WTC11 (cell line): ENCODE results near the gene PAAF1. TPM values are rescaled to one million over a fixed set of nuclear protein-coding genes. Genes with fewer than 3 reads are reported as not detected.
"Not testable (repeated sequence)": the region's sequence is repeated elsewhere in the genome, so short reads cannot be mapped to it uniquely, and the experiment has no call there.

Experiments
- ATAC-seq: fragments of 200-7000 bp; cut with Tn5 transposase; 2 replicates; pipeline ENCODE4 v1.10.0; 2021; ENCODE audit warnings: mild to moderate bottlenecking, moderate library complexity
- CTCF ChIA-PET: fragments of 300-600 bp; sonication (Branson Sonifier 250); formaldehyde crosslinking; loops from one replicate; lab custom pipeline; 2021; ENCODE audit warnings: antibody characterized with exemption; lab: Charles Lee
- POLR2A ChIA-PET: fragments of 350-600 bp; sonication (Branson Sonifier 250); formaldehyde crosslinking; loops from one replicate; lab custom pipeline; 2021; ENCODE audit warnings: antibody characterized with exemption; lab: Charles Lee
- DNase-seq: peaks from one replicate; pipeline ENCODE4 v3.0.0; 2021; ENCODE audit warnings: low spot score
- H3K27ac Mint-ChIP-seq: 2 replicates; pipeline ENCODE4 v1.8.0; 2021; ENCODE audit warnings: mixed read lengths
- H3K27me3 Mint-ChIP-seq: 2 replicates; pipeline ENCODE4 v1.8.0; 2021; ENCODE audit warnings: low read depth, mild to moderate bottlenecking, moderate library complexity, mixed read lengths
- H3K36me3 Mint-ChIP-seq: 2 replicates; pipeline ENCODE4 v1.8.0; 2021; ENCODE audit warnings: mixed read lengths
- H3K4me1 Mint-ChIP-seq: 2 replicates; pipeline ENCODE4 v1.8.0; 2022; ENCODE audit warnings: mixed read lengths
- H3K4me3 Mint-ChIP-seq: 2 replicates; pipeline ENCODE4 v1.8.0; 2021; ENCODE audit warnings: mild to moderate bottlenecking, moderate library complexity, mixed read lengths
- H3K9me3 Mint-ChIP-seq: 2 replicates; pipeline ENCODE4 v1.8.0; 2021; ENCODE audit warnings: mixed read lengths
- ATF1 ChIP-seq: sonication (generic); formaldehyde crosslinking; IDR thresholded peaks from 2 replicates; pipeline ENCODE4 v1.8.1; 2023; ENCODE audit warnings: mild to moderate bottlenecking, moderate library complexity, missing genetic modification reagents
- ETV6 ChIP-seq: sonication (generic); formaldehyde crosslinking; IDR thresholded peaks from 2 replicates; pipeline ENCODE4 v1.8.1; 2022; ENCODE audit warnings: mild to moderate bottlenecking, missing genetic modification reagents
- FOXJ3 ChIP-seq: sonication (generic); formaldehyde crosslinking; IDR thresholded peaks from 2 replicates; pipeline ENCODE4 v1.9.0; 2021; ENCODE audit warnings: missing genetic modification reagents, mild to moderate bottlenecking, borderline replicate concordance
- GRHL2 ChIP-seq: fragments of 250-450 bp; sonication (Bioruptor Pico); IDR thresholded peaks from 2 replicates; pipeline ENCODE4 v1.8.0; 2022; ENCODE audit warnings: mild to moderate bottlenecking, moderate library complexity; ENCODE audit not compliant: insufficient replicate concordance, severe bottlenecking
- IRF2 ChIP-seq: sonication (generic); formaldehyde crosslinking; IDR thresholded peaks from 2 replicates; pipeline ENCODE4 v1.8.0; 2022; ENCODE audit warnings: low read depth, missing genetic modification reagents, borderline replicate concordance
- KAT7 ChIP-seq: sonication (generic); formaldehyde crosslinking; IDR thresholded peaks from 2 replicates; pipeline ENCODE4 v1.8.1; 2023; ENCODE audit warnings: missing genetic modification reagents, mild to moderate bottlenecking, borderline replicate concordance
- NR1H2 ChIP-seq: sonication (generic); formaldehyde crosslinking; IDR thresholded peaks from 2 replicates; pipeline ENCODE4 v1.9.0; 2021; ENCODE audit warnings: mild to moderate bottlenecking, moderate library complexity, missing genetic modification reagents
- NR2C2 ChIP-seq: sonication (generic); formaldehyde crosslinking; IDR thresholded peaks from 2 replicates; pipeline ENCODE4 v1.8.0; 2022; ENCODE audit warnings: mild to moderate bottlenecking, missing genetic modification reagents
- OVOL2 ChIP-seq: fragments of 250-450 bp; sonication (Bioruptor Pico); IDR thresholded peaks from 2 replicates; pipeline ENCODE4 v1.9.0; 2021; ENCODE audit warnings: mild to moderate bottlenecking, borderline replicate concordance
- RELA ChIP-seq: sonication (generic); formaldehyde crosslinking; IDR thresholded peaks from 2 replicates; pipeline ENCODE4 v1.8.1; 2022; ENCODE audit warnings: missing genetic modification reagents, mild to moderate bottlenecking, borderline replicate concordance
- SMAD3 ChIP-seq: sonication (generic); formaldehyde crosslinking; IDR thresholded peaks from 2 replicates; pipeline ENCODE4 v1.8.0; 2022; ENCODE audit warnings: missing genetic modification reagents, mild to moderate bottlenecking, borderline replicate concordance
- SP1 ChIP-seq: sonication (generic); formaldehyde crosslinking; conservative IDR thresholded peaks from 2 replicates; pipeline ENCODE4 v1.8.1; 2022; ENCODE audit warnings: missing genetic modification reagents
- ZNF138 ChIP-seq: sonication (generic); formaldehyde crosslinking; conservative IDR thresholded peaks from 2 replicates; pipeline ENCODE4 v1.8.1; 2022; ENCODE audit warnings: mild to moderate bottlenecking, moderate library complexity, missing genetic modification reagents
- ZNF219 ChIP-seq: sonication (generic); formaldehyde crosslinking; IDR thresholded peaks from 2 replicates; pipeline ENCODE4 v1.8.0; 2023; ENCODE audit warnings: missing genetic modification reagents, mild to moderate bottlenecking, borderline replicate concordance
- ZNF396 ChIP-seq: fragments of 250-450 bp; sonication (Bioruptor Pico); IDR thresholded peaks from 2 replicates; pipeline ENCODE4 v1.8.0; 2021; ENCODE audit warnings: mild to moderate bottlenecking, moderate library complexity, borderline replicate concordance
- ZNF671 ChIP-seq: fragments of 250-450 bp; sonication (Bioruptor Pico); IDR thresholded peaks from 2 replicates; pipeline ENCODE4 v1.8.0; 2021; ENCODE audit warnings: mild to moderate bottlenecking
- total RNA-seq: library from RNA; stranded (reverse); gene quantifications from 3 replicates; pipeline ENCODE4 v1.2.3, GENCODE V29; 2021
- TF ChIP-seq, protein P1 (sequence below): sonication (generic); formaldehyde crosslinking; IDR thresholded peaks from 2 replicates; pipeline ENCODE4 v1.8.0; 2022; ENCODE audit warnings: mild to moderate bottlenecking, missing genetic modification reagents
- TF ChIP-seq, protein P2 (sequence below): sonication (generic); formaldehyde crosslinking; IDR thresholded peaks from 2 replicates; pipeline ENCODE4 v1.8.0; 2023; ENCODE audit warnings: mild to moderate bottlenecking, missing genetic modification reagents
- TF ChIP-seq, protein P3 (sequence below): sonication (generic); formaldehyde crosslinking; IDR thresholded peaks from 2 replicates; pipeline ENCODE4 v1.8.0; 2022; ENCODE audit warnings: mild to moderate bottlenecking, missing genetic modification reagents
- TF ChIP-seq, protein P4 (sequence below): fragments of 250-450 bp; sonication (Bioruptor Pico); conservative IDR thresholded peaks from 2 replicates; pipeline ENCODE4 v1.9.0; 2021; ENCODE audit warnings: mild to moderate bottlenecking
- TF ChIP-seq, protein P5 (sequence below): fragments of 250-450 bp; sonication (Bioruptor Pico); IDR thresholded peaks from 2 replicates; pipeline ENCODE4 v1.8.0; 2021; ENCODE audit warnings: mild to moderate bottlenecking
- TF ChIP-seq, protein P6 (sequence below): fragments of 250-450 bp; sonication (Bioruptor Pico); IDR thresholded peaks from 2 replicates; pipeline ENCODE4 v1.9.0; 2021; ENCODE audit warnings: mild to moderate bottlenecking
- TF ChIP-seq, protein P7 (sequence below): sonication (generic); formaldehyde crosslinking; IDR thresholded peaks from 2 replicates; pipeline ENCODE4 v1.8.1; 2022; ENCODE audit warnings: low read depth, missing genetic modification reagents, borderline replicate concordance
- TF ChIP-seq, protein P8 (sequence below): sonication (generic); formaldehyde crosslinking; IDR thresholded peaks from 2 replicates; pipeline ENCODE4 v1.8.0; 2022; ENCODE audit warnings: mild to moderate bottlenecking, missing genetic modification reagents

Gene PAAF1
- total RNA-seq, 1 experiment from 2014 or later, result 27.7 TPM

DNA sequence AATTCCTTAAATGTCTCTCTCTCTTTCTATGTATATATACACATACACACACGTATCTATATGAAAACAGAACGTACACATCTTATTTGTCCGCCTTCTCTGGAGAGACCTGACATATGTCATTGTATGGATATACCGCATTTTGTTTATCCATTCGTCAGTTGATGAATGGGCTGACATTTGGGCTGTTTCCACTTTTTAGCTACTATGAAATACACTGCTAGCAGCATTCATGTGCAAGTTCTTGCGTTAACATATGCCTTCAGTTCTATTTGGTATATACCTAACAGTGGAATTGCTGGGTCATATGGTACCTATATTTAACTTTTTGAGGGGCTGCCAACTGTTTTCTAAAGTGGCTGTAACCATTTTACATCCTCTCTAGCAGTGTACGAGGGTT is 56.0 kb downstream of the PAAF1 start (continued):
- TF ChIP-seq, protein P1, sequence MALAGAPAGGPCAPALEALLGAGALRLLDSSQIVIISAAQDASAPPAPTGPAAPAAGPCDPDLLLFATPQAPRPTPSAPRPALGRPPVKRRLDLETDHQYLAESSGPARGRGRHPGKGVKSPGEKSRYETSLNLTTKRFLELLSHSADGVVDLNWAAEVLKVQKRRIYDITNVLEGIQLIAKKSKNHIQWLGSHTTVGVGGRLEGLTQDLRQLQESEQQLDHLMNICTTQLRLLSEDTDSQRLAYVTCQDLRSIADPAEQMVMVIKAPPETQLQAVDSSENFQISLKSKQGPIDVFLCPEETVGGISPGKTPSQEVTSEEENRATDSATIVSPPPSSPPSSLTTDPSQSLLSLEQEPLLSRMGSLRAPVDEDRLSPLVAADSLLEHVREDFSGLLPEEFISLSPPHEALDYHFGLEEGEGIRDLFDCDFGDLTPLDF (CRISPR knock-in tag), result no peak
- TF ChIP-seq SP1 (CRISPR knock-in tag) (no peak), ZNF396 (CRISPR knock-in tag) (no peak), ETV6 (CRISPR knock-in tag) (no peak), IRF2 (CRISPR knock-in tag) (no peak), OVOL2 (CRISPR knock-in tag) (no peak), RELA (no peak)
- TF ChIP-seq, protein P2, sequence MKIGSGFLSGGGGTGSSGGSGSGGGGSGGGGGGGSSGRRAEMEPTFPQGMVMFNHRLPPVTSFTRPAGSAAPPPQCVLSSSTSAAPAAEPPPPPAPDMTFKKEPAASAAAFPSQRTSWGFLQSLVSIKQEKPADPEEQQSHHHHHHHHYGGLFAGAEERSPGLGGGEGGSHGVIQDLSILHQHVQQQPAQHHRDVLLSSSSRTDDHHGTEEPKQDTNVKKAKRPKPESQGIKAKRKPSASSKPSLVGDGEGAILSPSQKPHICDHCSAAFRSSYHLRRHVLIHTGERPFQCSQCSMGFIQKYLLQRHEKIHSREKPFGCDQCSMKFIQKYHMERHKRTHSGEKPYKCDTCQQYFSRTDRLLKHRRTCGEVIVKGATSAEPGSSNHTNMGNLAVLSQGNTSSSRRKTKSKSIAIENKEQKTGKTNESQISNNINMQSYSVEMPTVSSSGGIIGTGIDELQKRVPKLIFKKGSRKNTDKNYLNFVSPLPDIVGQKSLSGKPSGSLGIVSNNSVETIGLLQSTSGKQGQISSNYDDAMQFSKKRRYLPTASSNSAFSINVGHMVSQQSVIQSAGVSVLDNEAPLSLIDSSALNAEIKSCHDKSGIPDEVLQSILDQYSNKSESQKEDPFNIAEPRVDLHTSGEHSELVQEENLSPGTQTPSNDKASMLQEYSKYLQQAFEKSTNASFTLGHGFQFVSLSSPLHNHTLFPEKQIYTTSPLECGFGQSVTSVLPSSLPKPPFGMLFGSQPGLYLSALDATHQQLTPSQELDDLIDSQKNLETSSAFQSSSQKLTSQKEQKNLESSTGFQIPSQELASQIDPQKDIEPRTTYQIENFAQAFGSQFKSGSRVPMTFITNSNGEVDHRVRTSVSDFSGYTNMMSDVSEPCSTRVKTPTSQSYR (CRISPR knock-in tag), result no peak
- TF ChIP-seq, protein P3, sequence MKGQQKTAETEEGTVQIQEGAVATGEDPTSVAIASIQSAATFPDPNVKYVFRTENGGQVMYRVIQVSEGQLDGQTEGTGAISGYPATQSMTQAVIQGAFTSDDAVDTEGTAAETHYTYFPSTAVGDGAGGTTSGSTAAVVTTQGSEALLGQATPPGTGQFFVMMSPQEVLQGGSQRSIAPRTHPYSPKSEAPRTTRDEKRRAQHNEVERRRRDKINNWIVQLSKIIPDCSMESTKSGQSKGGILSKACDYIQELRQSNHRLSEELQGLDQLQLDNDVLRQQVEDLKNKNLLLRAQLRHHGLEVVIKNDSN (CRISPR knock-in tag), result no peak
- TF ChIP-seq, all 79 proteins: peak for 0

DNA sequence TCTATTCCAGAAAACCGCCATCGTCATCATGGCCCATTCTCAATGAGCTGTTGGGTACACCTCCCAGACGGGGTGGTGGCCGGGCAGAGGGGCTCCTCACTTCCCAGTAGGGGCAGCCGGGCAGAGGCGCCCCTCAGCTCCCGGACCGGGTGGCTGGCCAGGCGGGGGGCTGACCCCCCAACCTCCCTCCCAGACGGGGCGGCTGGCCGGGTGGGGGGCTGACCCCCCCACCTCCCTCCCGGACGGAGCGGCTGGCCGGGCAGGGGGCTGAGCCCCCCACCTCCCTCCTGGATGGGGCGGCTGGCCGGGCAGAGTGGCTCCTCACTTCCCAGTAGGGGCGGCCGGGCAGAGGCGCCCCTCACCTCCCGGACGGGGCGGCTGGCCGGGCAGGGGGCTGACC is 59.2 kb downstream of the PAAF1 start:
- H3K9me3 Mint-ChIP-seq, result peaks cover 27% of the 10 kb centered on the region
- peaks cover 35% of the 10 kb centered on the region for H3K36me3 Mint-ChIP-seq
- H3K4me3 Mint-ChIP-seq, POLR2A ChIA-PET, DNase-seq, H3K27me3 Mint-ChIP-seq, ATAC-seq, CTCF ChIA-PET, H3K4me1 Mint-ChIP-seq, H3K27ac Mint-ChIP-seq: not testable (repeated sequence)

DNA sequence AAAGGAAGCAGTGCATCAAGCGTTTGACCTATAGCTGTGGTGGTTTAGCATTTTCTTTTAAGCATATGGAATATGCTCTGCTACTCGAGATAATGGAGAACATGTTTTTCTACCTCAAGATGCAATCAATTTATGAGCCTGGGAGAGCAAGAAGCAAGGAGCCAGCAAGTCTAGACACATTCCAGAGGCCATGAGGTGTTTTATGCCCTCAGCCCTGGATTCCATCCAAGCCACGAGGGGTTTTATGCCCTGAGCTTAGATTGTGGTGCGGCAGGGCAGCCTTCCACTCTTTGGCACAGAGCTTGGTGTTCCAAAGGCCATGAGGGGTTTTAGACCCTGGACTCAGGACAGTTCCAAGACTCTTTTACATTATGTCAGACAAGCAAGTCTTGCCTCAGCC is 62.3 kb downstream of the PAAF1 start:
- Mint-ChIP-seq H3K9me3 (peaks cover 44% of the 10 kb centered on the region), H3K4me3 (no peak overlapping the region), H3K27ac (no peak overlapping the region), H3K27me3 (peaks cover 8% of the 10 kb centered on the region; the same call in 1 of the 2 replicates), H3K36me3 (peaks cover 39% of the 10 kb centered on the region), H3K4me1 (no peaks in the 10 kb centered on the region)
- ChIA-PET CTCF (no interaction called here), POLR2A (no interaction called here)
- DNase-seq, result no peak
- ATAC-seq, result no peak
- no peak for TF ChIP-seq ATF1 (CRISPR knock-in tag)
- no peak for TF ChIP-seq ZNF219
- TF ChIP-seq ZNF396 (CRISPR knock-in tag), result no peak
- TF ChIP-seq, protein P4, sequence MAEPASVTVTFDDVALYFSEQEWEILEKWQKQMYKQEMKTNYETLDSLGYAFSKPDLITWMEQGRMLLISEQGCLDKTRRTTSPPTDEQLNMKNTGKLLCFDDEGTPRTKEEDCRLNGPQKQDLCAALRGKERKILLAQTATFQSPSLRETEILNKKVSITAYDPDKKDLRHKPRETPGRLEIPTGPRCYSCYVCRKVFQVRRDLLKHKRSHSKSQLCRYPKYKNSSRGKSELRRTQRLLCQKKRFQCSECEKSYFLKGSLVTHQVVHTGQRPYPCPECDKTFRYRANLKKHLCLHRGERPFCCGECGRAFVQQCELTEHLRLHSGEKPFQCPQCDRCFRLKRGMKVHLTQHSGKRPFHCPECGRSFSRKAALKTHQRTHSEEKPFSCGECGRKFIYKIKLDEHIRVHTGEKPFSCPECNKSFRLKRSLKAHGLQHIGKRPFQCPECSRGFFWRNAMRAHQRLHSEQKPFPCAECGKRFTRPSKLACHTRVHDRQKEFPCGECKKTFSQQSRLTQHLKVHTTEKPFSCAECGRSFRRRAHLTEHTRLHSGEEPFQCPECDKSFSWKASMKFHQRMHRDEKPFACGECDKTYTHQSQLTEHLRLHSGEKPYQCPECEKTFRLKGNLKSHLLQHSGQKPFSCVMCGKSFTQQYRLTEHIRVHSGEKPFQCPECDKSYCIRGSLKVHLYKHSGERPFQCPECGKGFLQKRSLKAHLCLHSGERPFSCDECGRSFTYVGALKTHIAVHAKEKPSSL (CRISPR knock-in tag), result no peak
- TF ChIP-seq GRHL2 (CRISPR knock-in tag), result no peak
- TF ChIP-seq NR1H2 (CRISPR knock-in tag), result no peak
- TF ChIP-seq, protein P5, sequence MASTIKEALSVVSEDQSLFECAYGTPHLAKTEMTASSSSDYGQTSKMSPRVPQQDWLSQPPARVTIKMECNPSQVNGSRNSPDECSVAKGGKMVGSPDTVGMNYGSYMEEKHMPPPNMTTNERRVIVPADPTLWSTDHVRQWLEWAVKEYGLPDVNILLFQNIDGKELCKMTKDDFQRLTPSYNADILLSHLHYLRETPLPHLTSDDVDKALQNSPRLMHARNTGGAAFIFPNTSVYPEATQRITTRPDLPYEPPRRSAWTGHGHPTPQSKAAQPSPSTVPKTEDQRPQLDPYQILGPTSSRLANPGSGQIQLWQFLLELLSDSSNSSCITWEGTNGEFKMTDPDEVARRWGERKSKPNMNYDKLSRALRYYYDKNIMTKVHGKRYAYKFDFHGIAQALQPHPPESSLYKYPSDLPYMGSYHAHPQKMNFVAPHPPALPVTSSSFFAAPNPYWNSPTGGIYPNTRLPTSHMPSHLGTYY, result no peak
- no peak for TF ChIP-seq ZNF138 (CRISPR knock-in tag)
- TF ChIP-seq ZNF671, result no peak
- TF ChIP-seq, protein P6, sequence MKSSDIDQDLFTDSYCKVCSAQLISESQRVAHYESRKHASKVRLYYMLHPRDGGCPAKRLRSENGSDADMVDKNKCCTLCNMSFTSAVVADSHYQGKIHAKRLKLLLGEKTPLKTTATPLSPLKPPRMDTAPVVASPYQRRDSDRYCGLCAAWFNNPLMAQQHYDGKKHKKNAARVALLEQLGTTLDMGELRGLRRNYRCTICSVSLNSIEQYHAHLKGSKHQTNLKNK, result no peak
- TF ChIP-seq, protein P7, sequence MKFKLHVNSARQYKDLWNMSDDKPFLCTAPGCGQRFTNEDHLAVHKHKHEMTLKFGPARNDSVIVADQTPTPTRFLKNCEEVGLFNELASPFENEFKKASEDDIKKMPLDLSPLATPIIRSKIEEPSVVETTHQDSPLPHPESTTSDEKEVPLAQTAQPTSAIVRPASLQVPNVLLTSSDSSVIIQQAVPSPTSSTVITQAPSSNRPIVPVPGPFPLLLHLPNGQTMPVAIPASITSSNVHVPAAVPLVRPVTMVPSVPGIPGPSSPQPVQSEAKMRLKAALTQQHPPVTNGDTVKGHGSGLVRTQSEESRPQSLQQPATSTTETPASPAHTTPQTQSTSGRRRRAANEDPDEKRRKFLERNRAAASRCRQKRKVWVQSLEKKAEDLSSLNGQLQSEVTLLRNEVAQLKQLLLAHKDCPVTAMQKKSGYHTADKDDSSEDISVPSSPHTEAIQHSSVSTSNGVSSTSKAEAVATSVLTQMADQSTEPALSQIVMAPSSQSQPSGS (CRISPR knock-in tag), result no peak
- TF ChIP-seq FOXJ3 (CRISPR knock-in tag), result no peak
- TF ChIP-seq SMAD3, result no peak
- TF ChIP-seq KAT7 (CRISPR knock-in tag), result no peak
- TF ChIP-seq, protein P8, sequence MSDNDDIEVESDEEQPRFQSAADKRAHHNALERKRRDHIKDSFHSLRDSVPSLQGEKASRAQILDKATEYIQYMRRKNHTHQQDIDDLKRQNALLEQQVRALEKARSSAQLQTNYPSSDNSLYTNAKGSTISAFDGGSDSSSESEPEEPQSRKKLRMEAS (CRISPR knock-in tag), result no peak
- no peak for TF ChIP-seq NR2C2 (CRISPR knock-in tag)
